DMS153 treated with DMSO at 0.1 percent for 48 hours (cell line): ENCODE results near the gene CD86.
"Not testable (repeated sequence)": the region's sequence is repeated elsewhere in the genome, so short reads cannot be mapped to it uniquely, and the experiment has no call there.

Experiments used
- DNase-seq: peaks from one replicate; lab custom pipeline; 2025; ENCODE audit not compliant: unreplicated experiment; lab: John Stamatoyannopoulos, UW

The CD86 gene

DNA sequence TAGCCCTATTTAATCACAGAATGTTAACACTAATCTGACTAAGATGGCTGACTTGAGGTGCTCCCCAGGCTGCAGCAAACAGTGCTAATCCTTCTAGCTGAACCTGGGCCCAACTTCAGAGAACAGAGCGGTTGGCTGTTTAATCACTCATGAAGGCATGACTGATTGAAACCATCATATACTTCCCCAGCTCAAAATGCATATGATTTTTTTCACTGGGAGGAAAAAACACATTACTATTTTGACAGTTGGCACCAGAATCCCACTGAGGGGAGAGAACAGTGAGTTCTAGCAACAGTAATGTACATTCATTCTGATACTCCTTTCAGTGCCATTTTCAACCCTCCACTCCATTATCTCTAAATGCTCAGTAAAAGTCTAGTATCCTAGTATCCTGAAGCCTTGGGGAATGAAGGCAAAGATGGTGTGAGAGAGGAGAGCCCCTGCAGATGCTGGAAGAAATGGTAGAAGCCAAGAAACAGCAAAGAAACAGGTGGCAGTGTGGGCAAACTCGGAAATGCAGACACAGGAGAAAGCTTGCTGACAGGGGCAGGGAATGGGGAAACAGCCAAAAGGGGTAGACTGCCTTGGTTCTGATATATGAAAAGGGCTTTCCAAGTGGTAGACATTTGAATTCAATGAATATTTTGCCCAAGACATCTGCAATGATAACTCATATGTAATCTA is 93.9 kb downstream of the CD86 start:
- no peak for DNase-seq

DNA sequence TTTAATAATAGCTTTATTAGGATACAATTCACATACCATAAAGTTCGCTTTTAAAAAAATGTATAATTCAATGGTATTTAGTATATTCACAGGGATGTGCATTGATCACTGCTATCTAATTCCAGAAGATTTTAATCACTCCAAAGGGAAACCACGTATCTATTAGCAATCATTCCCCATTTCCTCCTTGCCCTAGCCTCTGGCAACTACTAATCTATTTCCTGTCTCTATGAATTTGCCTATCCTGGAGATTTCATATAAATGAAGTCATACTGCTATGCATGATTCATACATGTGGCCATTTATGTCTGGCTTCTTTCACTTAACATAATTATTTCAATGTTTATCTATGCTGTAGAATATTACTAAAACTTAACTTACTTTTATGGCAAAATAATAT is 96.3 kb downstream of the CD86 start:
- no peak for DNase-seq

DNA sequence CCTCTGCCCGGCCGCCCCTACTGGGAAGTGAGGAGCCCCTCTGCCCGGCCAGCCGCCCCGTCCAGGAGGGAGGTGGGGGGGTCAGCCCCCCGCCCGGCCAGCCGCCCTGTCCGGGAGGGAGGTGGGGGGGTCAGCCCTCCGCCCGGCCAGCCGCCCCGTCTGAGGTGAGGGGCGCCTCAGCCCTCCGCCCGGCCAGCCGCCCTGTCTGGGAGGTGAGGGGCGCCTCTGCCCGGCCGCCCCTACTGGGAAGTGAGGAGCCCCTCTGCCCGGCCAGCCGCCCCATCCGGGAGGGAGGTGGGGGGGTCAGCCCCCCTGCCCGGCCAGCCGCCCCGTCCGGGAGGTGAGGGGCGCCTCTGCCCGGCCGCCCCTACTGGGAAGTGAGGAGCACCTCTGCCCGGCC is 109.8 kb downstream of the CD86 start:
- DNase-seq: not testable (repeated sequence)

DNA sequence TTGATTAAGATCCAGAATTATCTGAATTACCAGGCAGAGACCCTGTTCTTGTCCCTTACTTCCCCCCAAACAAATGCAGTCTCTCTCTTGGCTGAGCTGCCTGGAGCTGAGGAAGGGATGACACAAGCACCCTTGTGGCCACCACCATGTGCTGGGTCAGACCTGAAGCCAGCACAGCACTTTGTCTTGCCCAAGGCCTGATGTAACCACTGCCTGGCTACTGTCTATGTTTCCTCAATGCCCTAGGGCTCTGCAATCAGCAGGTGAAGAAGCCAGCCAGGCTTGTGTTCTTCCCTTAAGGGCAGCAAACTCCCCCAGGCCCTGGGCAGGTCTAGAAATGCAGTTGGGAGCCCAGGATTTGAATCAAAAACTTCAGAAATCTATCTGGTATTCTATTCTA is 112.5 kb downstream of the CD86 start:
- DNase-seq: no peak

DNA sequence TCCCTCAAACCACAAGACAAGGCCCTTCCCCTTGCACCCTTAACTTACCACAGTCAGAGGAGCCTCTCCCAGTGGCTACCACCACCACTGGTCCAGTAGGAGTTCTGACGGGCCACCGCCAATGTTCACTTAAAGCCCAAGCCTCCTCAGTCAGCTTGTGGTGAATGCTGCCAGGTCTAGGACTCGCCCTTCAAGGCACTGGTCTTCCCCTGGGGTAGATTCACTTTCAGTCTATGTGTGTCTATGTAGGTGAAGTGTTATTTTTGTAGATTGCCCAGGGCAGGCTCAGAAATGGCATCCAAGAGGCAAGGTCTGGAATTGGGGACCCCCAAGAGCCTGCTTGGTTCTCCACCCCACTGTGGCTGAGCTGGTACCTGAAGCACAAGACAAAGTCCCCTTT is 112.9 kb downstream of the CD86 start:
- no peak for DNase-seq

DNA sequence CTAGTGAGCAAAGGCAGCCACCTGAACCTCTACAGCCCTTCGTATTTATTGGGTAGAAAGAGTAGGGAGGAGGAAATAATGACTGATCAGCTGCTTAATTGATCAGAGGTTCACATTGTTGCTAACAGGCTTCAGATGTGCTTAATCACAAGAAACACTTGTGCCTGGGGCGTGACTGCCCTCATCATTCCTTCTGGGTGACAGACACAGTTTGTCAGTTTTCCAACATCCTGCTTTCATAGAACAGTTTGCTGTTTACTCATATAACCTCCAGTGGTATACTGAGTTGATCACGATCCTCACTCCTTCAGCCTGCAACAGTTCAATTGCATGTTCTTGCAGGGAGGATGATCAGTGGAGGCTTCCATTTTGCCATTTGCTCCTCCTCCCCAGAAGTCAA is 114.7 kb downstream of the CD86 start:
- DNase-seq: no peak
